ENCODE data around the gene CCL24.
"Not testable (repeated sequence)": the region's sequence is repeated elsewhere in the genome, so short reads cannot be mapped to it uniquely, and the experiment has no call there.

Gene CCL24

GRCh38 chr7:75820688-75821087 lies 7.1 kb upstream of the CCL24 start:
- no peak for DNase-seq (ENCODE audit: low read depth in 3 of 3, low spot score in 1 of 3)

DNA sequence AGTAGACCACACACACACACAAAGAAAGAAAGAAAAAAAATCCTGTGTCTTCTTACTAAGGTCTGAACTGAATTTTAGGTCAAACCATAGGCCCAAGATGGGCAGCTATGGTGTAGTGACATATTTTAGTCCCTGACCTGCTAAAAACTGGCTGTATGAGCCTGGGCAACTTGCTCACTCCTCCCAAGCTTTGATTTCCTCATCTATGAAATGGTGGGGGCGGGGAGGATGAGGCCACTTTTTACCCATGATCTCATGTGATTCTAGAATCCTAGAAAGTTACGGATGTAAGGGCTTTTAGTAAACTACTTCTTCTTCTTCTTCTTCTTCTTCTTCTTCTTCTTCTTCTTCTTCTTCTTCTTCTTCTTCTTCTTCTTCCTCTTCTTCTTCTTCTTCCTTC lies 6.1 kb upstream of the CCL24 start:
- DNase-seq (ENCODE audit: low read depth in 3 of 3, low spot score in 1 of 3) = no peak

- no peak for DNase-seq (ENCODE audit: low read depth in 3 of 3, low spot score in 1 of 3)
These were observed 4.9 kb upstream of the CCL24 start for GRCh38 chr7:75818472-75818871.

GRCh38 chr7:75817116-75817515 lies 3.5 kb upstream of the CCL24 start:
- no peak for DNase-seq (ENCODE audit: low read depth in 3 of 3, low spot score in 1 of 3)

GRCh38 chr7:75815418-75816064 lies 1.9 kb upstream of the CCL24 start:
- no peak for DNase-seq (ENCODE audit: low read depth in 3 of 3, low spot score in 1 of 3)

DNA sequence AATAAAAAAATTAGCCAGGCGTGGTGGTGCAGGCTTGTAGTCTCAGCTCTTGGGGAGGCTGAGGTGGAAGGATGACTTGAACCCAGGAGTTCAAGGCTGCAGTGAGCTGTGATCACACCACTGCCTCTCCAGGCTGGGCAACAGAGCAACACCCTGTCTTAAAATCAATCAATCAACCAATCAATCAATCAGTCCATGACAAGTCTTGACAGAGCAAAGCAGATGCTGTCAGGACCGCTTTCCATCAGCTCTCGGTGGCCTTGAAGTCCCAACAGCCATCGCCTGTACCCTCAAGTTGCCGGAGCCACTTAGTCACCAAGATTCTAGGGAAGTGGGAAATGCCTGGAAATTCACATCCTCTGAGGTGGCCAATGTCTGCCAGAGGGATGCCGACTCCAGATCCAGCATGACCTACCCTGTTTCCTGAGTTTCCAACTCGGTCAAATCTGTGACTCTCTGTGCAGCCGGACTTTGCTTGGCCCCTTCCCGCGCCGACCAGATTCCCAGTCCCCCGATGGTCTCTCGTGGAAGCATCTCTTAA lies 871 bp upstream of the CCL24 start:
- no peak for DNase-seq (ENCODE audit: low read depth in 3 of 3, low spot score in 1 of 3)

- DNase-seq (ENCODE audit: low read depth in 3 of 3, low spot score in 1 of 3) = no peak
These were observed 522 bp downstream of the CCL24 start for GRCh38 chr7:75813084-75813483.

- no peak for DNase-seq (ENCODE audit: low read depth in 3 of 3, low spot score in 1 of 3)
These were observed 1.5 kb downstream of the CCL24 start for GRCh38 chr7:75811894-75812678.

DNA sequence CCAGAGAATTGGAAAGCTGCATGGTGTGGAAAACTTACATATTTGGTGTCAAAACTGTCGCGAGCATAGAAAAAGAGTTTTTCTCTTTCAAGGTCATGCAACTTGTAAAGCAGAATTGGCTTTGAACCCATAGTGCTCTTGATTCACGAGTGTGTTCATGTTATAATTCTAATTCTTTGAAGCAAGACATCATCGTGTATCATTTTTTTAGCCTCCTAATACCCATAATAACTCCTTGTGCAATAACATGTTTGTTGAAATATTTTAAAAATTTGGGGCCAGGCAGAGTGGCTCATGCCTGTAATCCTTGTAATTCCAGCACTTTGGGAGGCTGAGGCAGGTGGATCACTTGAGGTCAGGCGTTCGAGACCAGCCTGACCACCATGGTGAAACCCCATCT lies 4.2 kb downstream of the CCL24 start:
- DNase-seq (ENCODE audit: low read depth in 3 of 3, low spot score in 1 of 3) = no peak

DNA sequence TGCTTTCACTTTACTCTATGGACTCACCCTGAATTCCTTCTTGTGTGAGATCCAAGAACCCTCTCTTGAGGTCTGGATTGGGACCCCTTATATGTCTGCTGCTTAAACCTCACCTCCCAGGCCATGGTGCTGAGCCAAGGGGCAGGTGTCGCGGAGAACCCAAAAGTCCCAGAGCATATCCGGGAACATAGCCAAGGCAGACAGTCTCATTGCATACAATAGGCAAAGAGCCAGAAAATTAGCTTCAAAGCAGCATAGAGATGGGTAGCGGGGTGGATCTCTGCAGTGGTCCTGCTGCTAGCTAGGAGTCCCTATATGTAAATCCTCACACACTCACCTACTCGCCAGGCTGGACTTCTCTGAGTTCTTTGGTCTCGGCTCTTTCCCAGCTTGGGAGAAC lies 5.5 kb downstream of the CCL24 start:
- no peak for DNase-seq (ENCODE audit: low read depth in 3 of 3, low spot score in 1 of 3)

DNA sequence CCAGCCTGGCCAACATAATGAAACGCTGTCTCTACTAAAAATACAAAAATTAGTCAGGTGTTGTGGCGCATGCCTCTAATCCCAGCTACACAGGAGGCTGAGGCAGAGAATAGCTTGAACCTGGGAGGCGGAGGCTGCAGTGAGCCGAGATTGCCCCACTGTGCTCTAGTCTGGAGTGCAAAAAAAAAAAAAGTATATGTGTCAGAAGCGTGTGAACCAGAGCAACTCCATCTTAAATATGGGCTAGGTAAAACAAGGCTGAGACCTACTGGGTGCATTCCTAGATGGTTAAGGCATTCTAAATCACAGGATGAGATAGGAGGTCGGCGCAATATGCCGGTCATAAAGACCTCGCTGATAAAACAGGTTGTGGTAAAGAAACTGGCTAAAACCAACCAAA lies 6.2 kb downstream of the CCL24 start:
- no peak for DNase-seq (ENCODE audit: low read depth in 3 of 3, low spot score in 1 of 3)

- DNase-seq (ENCODE audit: low read depth in 3 of 3, low spot score in 1 of 3) = no peak
These were observed 6.9 kb downstream of the CCL24 start for GRCh38 chr7:75806560-75807307.

GRCh38 chr7:75804705-75805104 lies 8.9 kb downstream of the CCL24 start:
- no peak for DNase-seq (ENCODE audit: low read depth in 3 of 3, low spot score in 1 of 3)

- DNase-seq (ENCODE audit: low read depth in 3 of 3, low spot score in 1 of 3) = no peak
These were observed 9.6 kb downstream of the CCL24 start for GRCh38 chr7:75804004-75804403.

DNA sequence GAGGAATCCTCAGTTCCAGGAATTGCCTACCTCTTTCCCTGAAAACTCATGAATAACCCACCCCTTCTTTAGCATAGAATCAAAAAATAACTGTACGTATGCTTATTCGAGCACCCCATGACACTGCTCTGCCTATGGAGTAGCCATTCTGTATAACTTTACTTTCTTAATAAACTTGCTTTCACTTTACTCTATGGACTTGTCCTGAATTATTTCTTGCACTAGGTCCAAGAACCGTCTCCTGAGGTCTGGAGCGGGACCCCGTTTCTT lies 11.1 kb downstream of the CCL24 start:
- DNase-seq (ENCODE audit: low read depth in 3 of 3, low spot score in 1 of 3) = no peak

GRCh38 chr7:75798770-75799169 lies 14.8 kb downstream of the CCL24 start:
- DNase-seq (ENCODE audit: low read depth in 3 of 3, low spot score in 1 of 3) = no peak

GRCh38 chr7:75796420-75796819 lies 17.2 kb downstream of the CCL24 start:
- no peak for DNase-seq (ENCODE audit: low read depth in 3 of 3, low spot score in 1 of 3)

- no peak for DNase-seq (ENCODE audit: low read depth in 3 of 3, low spot score in 1 of 3)
These were observed 17.7 kb downstream of the CCL24 start for GRCh38 chr7:75795831-75796285.

- DNase-seq (ENCODE audit: low read depth in 3 of 3, low spot score in 1 of 3) = no peak
These were observed 19.9 kb downstream of the CCL24 start for GRCh38 chr7:75793676-75794075.

GRCh38 chr7:75792567-75792966 lies 21.0 kb downstream of the CCL24 start:
- not testable (repeated sequence) for DNase-seq (ENCODE audit: low read depth in 3 of 3, low spot score in 1 of 3)

GRCh38 chr7:75789361-75789924 lies 24.2 kb downstream of the CCL24 start:
- no peak for DNase-seq (ENCODE audit: low read depth in 3 of 3, low spot score in 1 of 3)

Data from stimulated activated CD4-positive, alpha-beta T cell treated with anti-CD3 and anti-CD28 coated beads, TNF-alpha, amount 100 ng/mL, for 1 hour (primary cell).